GM12878 (cell line): ENCODE results near the gene HSBP1L1. TPM values are rescaled to one million over a fixed set of nuclear protein-coding genes. Genes with fewer than 3 reads are reported as not detected.

ENCODE experiments used
- ATAC-seq: fragments of 200-7000 bp; cut with Tn5 transposase; 3 replicates; pipeline ENCODE4 v1.9.1; 2020; ENCODE audit warnings: mild to moderate bottlenecking, moderate library complexity
- BruUV-seq: library from RNA; stranded (reverse); fragments of 400-500 nt; replicated peaks from 2 replicates; lab custom pipeline; 2021; lab: Mats Ljungman, UMichigan
- CTCF ChIA-PET: fragments of 300-600 bp; sonication (Branson Sonifier 250); formaldehyde crosslinking; extraction: SDS; loops from one replicate; lab custom pipeline; 2021; ENCODE audit warnings: inconsistent platforms; lab: Yijun Ruan, JAX
- POLR2A ChIA-PET: fragments of 350-600 bp; formaldehyde crosslinking; extraction: SDS; loops from one replicate; lab custom pipeline; 2021; ENCODE audit warnings: inconsistent platforms; lab: Charles Lee
- RAD21 ChIA-PET: fragments of 300-600 bp; sonication (Branson Sonifier 250); formaldehyde crosslinking; loops from one replicate; lab custom pipeline; 2023; ENCODE audit warnings: antibody characterized with exemption; ENCODE audit not compliant: unreplicated experiment; lab: Charles Lee
- SMC1A ChIA-PET: fragments of 300-600 bp; sonication (Branson Sonifier 250); formaldehyde crosslinking; loops from one replicate; lab custom pipeline; 2023; ENCODE audit not compliant: unreplicated experiment, uncharacterized antibody; lab: Charles Lee
- DNase-seq: peaks from one replicate; pipeline ENCODE4 v3.0.0-alpha.2; 2011; ENCODE audit warnings: low read depth, low spot score
- FAIRE-seq: peaks from 3 replicates; lab custom pipeline; 2011; peaks lifted over from hg19 to GRCh38; lab: Jason Lieb, UNC
- H2AFZ ChIP-seq: 2 replicates; pipeline ENCODE4 v1.6.0; 2011; ENCODE audit warnings: low read depth, low read length, control low read depth; ENCODE audit not compliant: control insufficient read depth
- H3K27ac ChIP-seq: 2 replicates; pipeline ENCODE4 v1.5.1; 2011; ENCODE audit warnings: control low read depth; ENCODE audit not compliant: control insufficient read depth, insufficient read depth
- H3K27me3 ChIP-seq, 2 experiments: replicated peaks in 1 of 2; 2 replicates each; pipeline versions ENCODE4 v1.6.0 to v1.6.1; 2011; ENCODE audit warnings: low read length in 1 of 2; ENCODE audit not compliant: control insufficient read depth in 2 of 2, insufficient read depth in 2 of 2
- H3K36me3 ChIP-seq, 2 experiments: 2 replicates each; pipeline ENCODE4 v1.5.1; 2011; ENCODE audit warnings: low read length in 1 of 2; ENCODE audit not compliant: control insufficient read depth in 2 of 2, insufficient read depth in 2 of 2
- H3K4me1 ChIP-seq: 2 replicates; pipeline ENCODE4 v1.6.1; 2011; ENCODE audit warnings: mild to moderate bottlenecking, low read length, moderate library complexity, mixed read lengths; ENCODE audit not compliant: control insufficient read depth, insufficient read depth
- H3K4me2 ChIP-seq: 2 replicates; pipeline ENCODE4 v1.6.0; 2011; ENCODE audit warnings: control low read depth; ENCODE audit not compliant: control insufficient read depth, insufficient read depth
- H3K4me3 ChIP-seq: fragments of 200-600 bp; sonication (generic); 2 replicates; pipeline ENCODE4 v1.5.1; 2016
- H3K79me2 ChIP-seq: 2 replicates; pipeline ENCODE4 v1.6.0; 2011; ENCODE audit warnings: low read length; ENCODE audit not compliant: control insufficient read depth, insufficient read depth
- H3K9ac ChIP-seq: 2 replicates; pipeline ENCODE4 v1.8.0; 2011; ENCODE audit warnings: low read length, control low read depth, mixed read lengths; ENCODE audit not compliant: control insufficient read depth, insufficient read depth
- H3K9me3 ChIP-seq: replicated peaks from 3 replicates; pipeline ENCODE4 v1.5.1; 2011; ENCODE audit warnings: mild to moderate bottlenecking, low read length; ENCODE audit not compliant: control insufficient read depth, insufficient read depth
- H4K20me1 ChIP-seq: 2 replicates; pipeline ENCODE4 v1.6.0; 2011; ENCODE audit not compliant: control insufficient read depth, insufficient read depth
- BACH1 ChIP-seq: fragments of 450-650 bp; IDR thresholded peaks from 2 replicates; pipeline ENCODE4 v1.6.1; 2017; ENCODE audit warnings: mild to moderate bottlenecking, borderline replicate concordance
- E4F1 ChIP-seq: fragments of 450-650 bp; IDR thresholded peaks from 2 replicates; pipeline ENCODE4 v1.6.1; 2018; ENCODE audit warnings: borderline replicate concordance, mild to moderate bottlenecking; ENCODE audit not compliant: partially characterized antibody
- IKZF1 ChIP-seq: fragments of 450-650 bp; conservative IDR thresholded peaks from 2 replicates; pipeline ENCODE4 v1.6.1; 2017; ENCODE audit warnings: antibody characterized with exemption, mild to moderate bottlenecking
- KLF5 ChIP-seq: fragments of 450-650 bp; IDR thresholded peaks from 2 replicates; pipeline ENCODE4 v1.6.1; 2014; ENCODE audit warnings: mild to moderate bottlenecking; ENCODE audit not compliant: partially characterized antibody
- PKNOX1 ChIP-seq: fragments of 450-650 bp; IDR thresholded peaks from 2 replicates; pipeline ENCODE4 v1.6.1; 2016; ENCODE audit warnings: mild to moderate bottlenecking
- SP1 ChIP-seq: IDR thresholded peaks from one replicate; pipeline ENCODE4 v1.6.1; 2011; ENCODE audit warnings: low read depth, low read length
- WGBS: methylation state at CpG from one replicate; pipeline ENCODE4 v1.1.6; 2016; ENCODE audit warnings: low lambda C conversion rate; ENCODE audit not compliant: insufficient replicate concordance, insufficient coverage; ENCODE audit errors: missing lambda C conversion rate; 5-methylcytosine and 5-hydroxymethylcytosine counted together
- in situ Hi-C: fragments of 300-500 bp; cut with MboI; formaldehyde crosslinking; loops from 9 replicates; pipeline ENCODE4 v1.14.3; 2018; ENCODE audit warnings: mixed read lengths
- intact Hi-C: fragments of 100-400 bp; cut with micrococcal nuclease; formaldehyde crosslinking; loops from one replicate; pipeline ENCODE4 v1.14.2; 2022; ENCODE audit not compliant: unreplicated experiment
- polyA plus RNA-seq, 11 experiments: library from polyadenylated mRNA; depleted of rRNA in 4 of 11; unstranded in 6 of 11; stranded (reverse) in 5 of 11; fragments of >200 nt; fragmentation: Nextera tagmentation in 4 of 11; fragmentation: Illumina TruSeq in 1 of 11; extraction: Ambion mirVana in 4 of 11; extraction: Trizol in 1 of 11; gene quantifications; 1 replicate in 1 of 11; 2 replicates in 10 of 11; pipeline versions ENCODE4 v1.2.1 to v1.2.3, GENCODE V29; 2011 to 2016; ENCODE audit warnings: inconsistent platforms in 2 of 11, missing spikeins in 2 of 11, low read depth in 1 of 11
- total RNA-seq, 4 experiments: library from RNA; depleted of rRNA in 3 of 4; stranded (reverse); fragments of >200 nt in 3 of 4; fragmentation: Illumina TruSeq in 1 of 4; extraction: Trizol in 1 of 4; gene quantifications; 2 replicates each; pipeline versions ENCODE4 v1.2.1 to v1.2.3, GENCODE V29; 2013 to 2021
- TF ChIP-seq, protein P1 (sequence below): fragments of 450-650 bp; IDR thresholded peaks from 2 replicates; pipeline ENCODE4 v1.6.1; 2017; ENCODE audit warnings: mild to moderate bottlenecking, low read depth, inconsistent platforms; ENCODE audit not compliant: poor library complexity, severe bottlenecking
- TF ChIP-seq, protein P2 (sequence below): fragments of 450-650 bp; IDR thresholded peaks from 2 replicates; pipeline ENCODE4 v1.6.1; 2017; ENCODE audit warnings: antibody characterized with exemption, mild to moderate bottlenecking, moderate library complexity

The HSBP1L1 gene
- total and polyA plus RNA-seq, 10 of the 15 experiments (the other 5 are each of a cell fraction or from before 2014, with no cell fraction given) = 0.97 to 14.0 (median 6.9) TPM; not detected in 1

- TF ChIP-seq, protein P1, sequence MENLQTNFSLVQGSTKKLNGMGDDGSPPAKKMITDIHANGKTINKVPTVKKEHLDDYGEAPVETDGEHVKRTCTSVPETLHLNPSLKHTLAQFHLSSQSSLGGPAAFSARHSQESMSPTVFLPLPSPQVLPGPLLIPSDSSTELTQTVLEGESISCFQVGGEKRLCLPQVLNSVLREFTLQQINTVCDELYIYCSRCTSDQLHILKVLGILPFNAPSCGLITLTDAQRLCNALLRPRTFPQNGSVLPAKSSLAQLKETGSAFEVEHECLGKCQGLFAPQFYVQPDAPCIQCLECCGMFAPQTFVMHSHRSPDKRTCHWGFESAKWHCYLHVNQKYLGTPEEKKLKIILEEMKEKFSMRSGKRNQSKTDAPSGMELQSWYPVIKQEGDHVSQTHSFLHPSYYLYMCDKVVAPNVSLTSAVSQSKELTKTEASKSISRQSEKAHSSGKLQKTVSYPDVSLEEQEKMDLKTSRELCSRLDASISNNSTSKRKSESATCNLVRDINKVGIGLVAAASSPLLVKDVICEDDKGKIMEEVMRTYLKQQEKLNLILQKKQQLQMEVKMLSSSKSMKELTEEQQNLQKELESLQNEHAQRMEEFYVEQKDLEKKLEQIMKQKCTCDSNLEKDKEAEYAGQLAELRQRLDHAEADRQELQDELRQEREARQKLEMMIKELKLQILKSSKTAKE = no peak
- no peak for TF ChIP-seq SP1
Measured at GRCh38 chr18:79936641-79937040, 27.8 kb upstream of the HSBP1L1 start (continued).

DNA sequence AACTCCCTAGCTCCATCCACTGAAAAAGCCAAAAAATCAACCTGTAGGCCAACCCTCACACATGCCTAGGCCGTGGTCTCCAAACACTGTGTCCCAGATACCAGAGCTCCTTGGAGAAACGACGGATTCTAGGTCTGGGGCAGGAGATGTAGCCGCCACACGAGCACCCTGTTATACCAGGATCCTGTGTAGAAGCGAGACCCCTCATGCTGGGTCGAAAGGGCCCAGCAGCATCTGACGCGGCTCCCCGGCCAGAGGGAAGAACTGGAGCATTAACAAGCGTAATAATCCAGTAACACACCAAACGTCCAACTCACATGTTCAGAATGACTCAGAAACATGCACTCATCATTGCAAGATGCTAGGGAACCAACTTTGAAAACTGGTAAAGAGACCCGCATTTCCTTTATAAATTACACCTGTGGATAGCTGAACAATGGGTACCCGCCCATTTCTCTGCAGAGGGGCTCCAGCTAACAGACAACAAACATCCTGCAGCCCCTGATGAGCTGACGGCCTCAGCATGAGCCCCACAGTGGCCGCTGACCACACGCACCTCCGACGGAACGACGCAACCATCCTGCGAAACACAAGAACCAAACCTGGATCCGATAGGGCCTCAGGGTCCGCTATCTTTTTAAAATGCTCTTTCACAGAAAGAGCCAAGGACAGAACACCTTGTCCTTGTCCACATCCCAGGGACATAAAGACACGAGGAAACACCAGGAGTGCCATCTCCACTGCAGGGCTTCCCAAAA, 27.2 kb upstream of the HSBP1L1 start:
- H3K27me3 ChIP-seq = no peaks in the 10 kb centered on the region
- intact Hi-C loops (no loop called here), in situ Hi-C loops (no loop called here)
- BruUV-seq = no TSS peak
- H4K20me1 ChIP-seq = no peaks in the 10 kb centered on the region
- peaks cover 9 to 14% of the 10 kb centered on the region in 2 experiments for H3K36me3 ChIP-seq
- ChIA-PET CTCF (no interaction called here), SMC1A (no interaction called here), RAD21 (no interaction called here), POLR2A (interaction anchor here (0.6 kb wide), 1 partner anchor 566 kb away, joined by 5 read pairs; no protein-coding TSS in a partner anchor)
- no peak overlapping the region for H2AFZ ChIP-seq
- H3K9ac ChIP-seq = no peak overlapping the region
- H3K4me2 ChIP-seq = no peak overlapping the region
- H3K79me2 ChIP-seq = no peaks in the 10 kb centered on the region; the same call in none of the 2 replicates
- no peak overlapping the region for H3K4me3 ChIP-seq
- DNase-seq = no peak
- ATAC-seq = no peak
- 95% methylated on average over 25 of the region's 25 CpGs for WGBS
- H3K9me3 ChIP-seq = peaks cover 3% of the 10 kb centered on the region; the same call in 2 of the 3 replicates
- H3K4me1 ChIP-seq = no peaks in the 10 kb centered on the region
- H3K27ac ChIP-seq = no peak overlapping the region
- no peak for FAIRE-seq
- TF ChIP-seq, protein P2, sequence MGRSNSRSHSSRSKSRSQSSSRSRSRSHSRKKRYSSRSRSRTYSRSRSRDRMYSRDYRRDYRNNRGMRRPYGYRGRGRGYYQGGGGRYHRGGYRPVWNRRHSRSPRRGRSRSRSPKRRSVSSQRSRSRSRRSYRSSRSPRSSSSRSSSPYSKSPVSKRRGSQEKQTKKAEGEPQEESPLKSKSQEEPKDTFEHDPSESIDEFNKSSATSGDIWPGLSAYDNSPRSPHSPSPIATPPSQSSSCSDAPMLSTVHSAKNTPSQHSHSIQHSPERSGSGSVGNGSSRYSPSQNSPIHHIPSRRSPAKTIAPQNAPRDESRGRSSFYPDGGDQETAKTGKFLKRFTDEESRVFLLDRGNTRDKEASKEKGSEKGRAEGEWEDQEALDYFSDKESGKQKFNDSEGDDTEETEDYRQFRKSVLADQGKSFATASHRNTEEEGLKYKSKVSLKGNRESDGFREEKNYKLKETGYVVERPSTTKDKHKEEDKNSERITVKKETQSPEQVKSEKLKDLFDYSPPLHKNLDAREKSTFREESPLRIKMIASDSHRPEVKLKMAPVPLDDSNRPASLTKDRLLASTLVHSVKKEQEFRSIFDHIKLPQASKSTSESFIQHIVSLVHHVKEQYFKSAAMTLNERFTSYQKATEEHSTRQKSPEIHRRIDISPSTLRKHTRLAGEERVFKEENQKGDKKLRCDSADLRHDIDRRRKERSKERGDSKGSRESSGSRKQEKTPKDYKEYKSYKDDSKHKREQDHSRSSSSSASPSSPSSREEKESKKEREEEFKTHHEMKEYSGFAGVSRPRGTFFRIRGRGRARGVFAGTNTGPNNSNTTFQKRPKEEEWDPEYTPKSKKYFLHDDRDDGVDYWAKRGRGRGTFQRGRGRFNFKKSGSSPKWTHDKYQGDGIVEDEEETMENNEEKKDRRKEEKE = no peak
- TF ChIP-seq, protein P1 = no peak
- TF ChIP-seq BACH1 (no peak), IKZF1 (no peak), PKNOX1 (no peak), KLF5 (no peak), E4F1 (no peak)
